UCSD-AML1 (cell line): ENCODE data around the gene RBM15B.

Source experiments
- DNase-seq: peaks from one replicate; lab custom pipeline; 2025; ENCODE audit not compliant: unreplicated experiment; lab: John Stamatoyannopoulos, UW

Gene RBM15B

GRCh38 chr3:51391566-51392354 is 675 bp downstream of the RBM15B start:
- no peak for DNase-seq

DNA sequence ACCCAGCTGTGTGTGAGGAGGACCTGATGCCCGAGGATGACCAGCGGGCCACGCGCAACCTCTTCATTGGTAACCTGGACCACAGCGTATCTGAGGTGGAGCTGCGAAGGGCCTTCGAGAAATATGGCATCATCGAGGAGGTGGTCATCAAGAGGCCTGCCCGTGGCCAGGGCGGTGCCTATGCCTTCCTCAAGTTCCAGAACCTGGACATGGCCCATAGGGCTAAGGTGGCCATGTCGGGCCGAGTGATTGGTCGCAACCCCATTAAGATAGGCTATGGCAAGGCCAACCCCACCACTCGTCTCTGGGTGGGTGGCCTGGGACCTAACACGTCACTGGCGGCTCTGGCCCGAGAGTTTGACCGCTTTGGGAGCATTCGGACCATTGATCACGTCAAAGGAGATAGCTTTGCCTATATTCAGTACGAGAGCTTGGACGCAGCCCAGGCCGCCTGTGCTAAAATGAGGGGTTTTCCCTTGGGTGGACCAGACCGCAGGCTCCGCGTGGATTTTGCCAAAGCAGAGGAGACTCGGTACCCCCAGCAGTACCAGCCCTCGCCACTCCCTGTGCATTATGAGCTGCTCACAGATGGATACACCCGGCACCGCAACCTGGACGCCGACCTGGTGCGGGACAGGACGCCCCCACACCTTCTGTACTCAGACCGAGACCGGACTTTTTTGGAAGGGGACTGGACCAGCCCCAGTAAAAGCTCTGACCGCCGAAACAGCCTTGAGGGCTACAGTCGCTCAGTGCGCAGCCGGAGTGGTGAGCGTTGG is 1.5 kb downstream of the RBM15B start:
- DNase-seq = no peak

DNA sequence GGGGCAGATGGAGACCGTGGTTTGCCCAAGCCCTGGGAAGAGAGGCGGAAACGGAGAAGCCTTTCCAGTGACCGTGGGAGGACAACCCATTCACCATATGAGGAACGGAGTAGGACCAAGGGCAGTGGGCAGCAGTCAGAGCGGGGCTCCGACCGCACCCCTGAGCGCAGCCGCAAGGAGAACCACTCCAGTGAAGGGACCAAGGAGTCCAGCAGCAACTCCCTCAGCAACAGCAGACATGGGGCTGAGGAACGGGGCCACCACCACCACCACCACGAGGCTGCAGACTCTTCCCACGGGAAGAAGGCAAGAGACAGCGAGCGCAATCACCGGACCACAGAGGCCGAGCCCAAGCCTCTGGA is 2.0 kb downstream of the RBM15B start:
- DNase-seq = no peak

- no peak for DNase-seq
Measured at GRCh38 chr3:51393564-51393963, 2.5 kb downstream of the RBM15B start.

DNA sequence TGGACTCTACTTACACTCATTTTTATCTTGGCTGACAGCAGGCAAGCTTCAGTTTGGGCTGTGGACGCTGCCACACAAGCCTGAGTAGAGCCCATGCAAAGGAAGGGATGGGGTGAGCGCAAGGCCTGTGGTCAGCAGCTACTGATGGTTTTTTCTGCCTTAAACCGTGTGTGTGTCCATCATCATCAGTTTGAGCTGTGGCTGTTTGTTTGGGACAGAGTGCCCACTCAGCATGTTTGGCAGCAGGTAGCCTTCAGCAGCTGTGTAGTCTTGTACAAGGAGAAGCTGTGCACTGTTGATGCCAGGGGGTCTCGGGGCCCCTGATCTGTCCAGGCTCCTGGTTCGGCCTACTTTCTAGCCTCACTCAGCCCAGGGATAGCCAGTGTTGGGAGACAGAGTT is 3.5 kb downstream of the RBM15B start:
- DNase-seq = no peak

DNA sequence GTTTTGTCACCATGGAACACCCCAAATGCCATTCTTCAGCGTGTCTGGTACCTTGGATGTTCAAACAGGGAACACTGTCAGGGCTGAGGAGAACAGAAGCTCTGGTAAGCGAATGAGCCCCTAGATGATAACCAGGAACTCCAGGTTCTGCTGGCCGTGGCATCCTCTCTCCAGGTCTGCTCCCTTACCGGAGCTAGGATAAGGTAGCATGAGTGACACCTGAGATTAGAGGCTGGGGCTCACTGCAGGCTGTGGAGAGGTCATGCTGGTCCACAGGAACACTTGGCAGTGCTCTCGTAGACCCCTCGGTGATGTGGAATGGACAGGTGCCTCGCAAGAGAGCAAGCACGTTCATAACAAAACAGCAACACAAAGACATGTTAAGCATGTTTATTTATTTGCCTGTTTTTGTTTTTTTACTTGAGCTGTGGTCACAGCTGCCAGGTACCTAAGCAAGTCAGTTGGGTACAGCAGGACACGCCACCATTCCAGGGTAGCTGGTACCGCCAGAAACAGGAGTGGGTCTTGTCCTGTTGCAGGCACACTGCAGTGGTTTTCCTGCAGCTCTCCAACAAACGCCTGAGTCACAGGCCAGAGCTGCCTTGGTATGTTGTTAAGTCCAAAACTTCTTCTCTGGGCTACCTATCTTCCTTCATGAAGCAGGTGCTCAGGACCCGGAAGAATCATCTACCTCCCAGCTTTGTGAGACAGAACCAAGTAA is 4.6 kb downstream of the RBM15B start:
- DNase-seq = no peak

GRCh38 chr3:51396401-51396800 is 5.3 kb downstream of the RBM15B start:
- no peak for DNase-seq

DNA sequence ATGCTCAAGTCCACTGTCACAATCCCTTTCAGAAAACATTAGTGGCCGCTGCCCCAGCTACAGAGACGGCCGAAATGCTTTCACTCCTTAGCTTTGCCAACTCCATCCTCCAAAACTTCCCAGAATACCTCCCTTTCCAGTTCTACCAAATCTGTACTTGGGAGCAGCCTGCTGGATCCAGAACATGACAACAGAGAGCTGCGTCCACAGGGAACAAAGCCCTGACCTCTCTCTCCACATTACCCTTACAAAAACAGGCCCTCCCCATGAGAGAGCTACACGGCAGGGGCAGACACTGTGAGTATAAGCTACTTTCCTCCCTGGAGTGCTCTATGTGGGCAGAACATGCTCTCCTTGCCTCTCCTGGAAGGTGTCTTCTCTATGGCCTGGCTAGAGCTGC is 6.3 kb downstream of the RBM15B start:
- DNase-seq = no peak

GRCh38 chr3:51398595-51399310 is 7.7 kb downstream of the RBM15B start:
- DNase-seq = no peak

GRCh38 chr3:51400166-51400565 is 9.1 kb downstream of the RBM15B start:
- DNase-seq = no peak

- no peak for DNase-seq
Measured at GRCh38 chr3:51401735-51402134, 10.7 kb downstream of the RBM15B start.

GRCh38 chr3:51403675-51404074 is 12.6 kb downstream of the RBM15B start:
- DNase-seq = no peak

DNA sequence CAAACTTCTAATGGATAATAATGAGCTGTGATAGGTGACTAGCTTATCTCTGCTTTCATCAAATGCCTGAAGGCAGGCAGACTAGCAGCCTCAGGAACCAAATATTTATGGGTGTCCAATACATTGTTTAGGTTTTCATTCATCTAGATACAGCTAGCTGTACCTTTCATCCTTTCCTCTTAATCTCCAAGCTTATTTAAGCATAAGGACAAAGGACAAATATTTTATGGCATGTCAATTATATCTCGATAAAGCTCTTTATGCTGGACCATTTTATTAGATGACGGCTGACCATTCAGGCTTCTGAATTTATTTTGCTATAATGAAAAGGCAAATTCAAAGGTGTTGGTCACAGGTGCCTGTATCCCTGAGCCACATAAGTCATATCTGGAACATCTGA is 16.9 kb downstream of the RBM15B start:
- DNase-seq = no peak

- no peak for DNase-seq
Measured at GRCh38 chr3:51408813-51409212, 17.7 kb downstream of the RBM15B start.

DNA sequence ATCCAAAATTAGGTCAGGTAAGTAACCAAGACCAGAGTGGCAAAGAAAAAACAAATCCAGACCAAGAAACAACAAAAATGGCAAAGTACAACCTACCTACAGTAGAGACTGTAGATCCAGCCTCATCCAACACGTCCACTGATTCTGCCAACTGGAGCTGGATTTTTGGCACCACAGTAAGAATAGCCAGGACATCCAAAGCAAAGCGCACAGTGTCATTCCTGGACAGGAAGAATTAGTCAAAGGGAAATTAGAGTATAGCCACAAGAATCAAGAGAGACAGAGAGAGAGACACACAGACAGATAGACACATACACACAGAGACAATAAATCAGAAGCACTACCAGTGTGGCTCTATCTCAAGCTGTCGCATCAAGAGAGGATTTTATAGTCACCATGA is 31.1 kb downstream of the RBM15B start:
- no peak for DNase-seq

- no peak for DNase-seq
Measured at GRCh38 chr3:51426921-51427320, 35.8 kb downstream of the RBM15B start.

GRCh38 chr3:51429138-51429537 is 38.1 kb downstream of the RBM15B start:
- no peak for DNase-seq

GRCh38 chr3:51434110-51434509 is 43.0 kb downstream of the RBM15B start:
- no peak for DNase-seq

- DNase-seq = no peak
Measured at GRCh38 chr3:51434746-51435327, 43.8 kb downstream of the RBM15B start.

- DNase-seq = no peak
Measured at GRCh38 chr3:51436998-51437639, 46.0 kb downstream of the RBM15B start.
